ENCODE results near the gene TWIST2.

TWIST2 gene

DNA sequence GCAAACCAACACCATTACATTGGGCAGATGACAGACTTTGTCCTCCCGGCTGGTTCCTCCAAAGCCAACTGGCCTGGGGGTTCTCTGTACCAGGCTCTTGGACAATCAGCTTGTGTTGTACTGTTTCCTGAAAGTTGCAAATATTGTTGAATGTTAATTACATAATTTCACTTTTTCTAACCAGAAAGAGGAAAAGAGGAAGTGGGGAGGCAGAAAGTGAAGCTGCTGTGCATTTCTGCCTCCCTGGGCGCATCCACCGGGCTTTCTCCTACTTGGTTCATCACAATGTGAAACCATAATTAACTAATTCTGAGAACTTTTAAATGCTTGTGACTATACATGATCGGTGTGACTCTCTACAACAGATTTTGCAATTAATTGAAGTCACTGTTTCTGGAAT, 10.1 kb downstream of the TWIST2 start:
- in situ Hi-C loops (cut with MboI; ENCODE audit: low pct_unique_long_range_greater_than_20kb, low sequenced_read_pairs, unreplicated experiment) = no loop called here
- TF ChIP-seq, protein P1, sequence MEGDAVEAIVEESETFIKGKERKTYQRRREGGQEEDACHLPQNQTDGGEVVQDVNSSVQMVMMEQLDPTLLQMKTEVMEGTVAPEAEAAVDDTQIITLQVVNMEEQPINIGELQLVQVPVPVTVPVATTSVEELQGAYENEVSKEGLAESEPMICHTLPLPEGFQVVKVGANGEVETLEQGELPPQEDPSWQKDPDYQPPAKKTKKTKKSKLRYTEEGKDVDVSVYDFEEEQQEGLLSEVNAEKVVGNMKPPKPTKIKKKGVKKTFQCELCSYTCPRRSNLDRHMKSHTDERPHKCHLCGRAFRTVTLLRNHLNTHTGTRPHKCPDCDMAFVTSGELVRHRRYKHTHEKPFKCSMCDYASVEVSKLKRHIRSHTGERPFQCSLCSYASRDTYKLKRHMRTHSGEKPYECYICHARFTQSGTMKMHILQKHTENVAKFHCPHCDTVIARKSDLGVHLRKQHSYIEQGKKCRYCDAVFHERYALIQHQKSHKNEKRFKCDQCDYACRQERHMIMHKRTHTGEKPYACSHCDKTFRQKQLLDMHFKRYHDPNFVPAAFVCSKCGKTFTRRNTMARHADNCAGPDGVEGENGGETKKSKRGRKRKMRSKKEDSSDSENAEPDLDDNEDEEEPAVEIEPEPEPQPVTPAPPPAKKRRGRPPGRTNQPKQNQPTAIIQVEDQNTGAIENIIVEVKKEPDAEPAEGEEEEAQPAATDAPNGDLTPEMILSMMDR (IDR thresholded peaks at IDR 0.05; ENCODE audit: extremely low read depth, insufficient read depth, missing control alignments) = no peak

DNA sequence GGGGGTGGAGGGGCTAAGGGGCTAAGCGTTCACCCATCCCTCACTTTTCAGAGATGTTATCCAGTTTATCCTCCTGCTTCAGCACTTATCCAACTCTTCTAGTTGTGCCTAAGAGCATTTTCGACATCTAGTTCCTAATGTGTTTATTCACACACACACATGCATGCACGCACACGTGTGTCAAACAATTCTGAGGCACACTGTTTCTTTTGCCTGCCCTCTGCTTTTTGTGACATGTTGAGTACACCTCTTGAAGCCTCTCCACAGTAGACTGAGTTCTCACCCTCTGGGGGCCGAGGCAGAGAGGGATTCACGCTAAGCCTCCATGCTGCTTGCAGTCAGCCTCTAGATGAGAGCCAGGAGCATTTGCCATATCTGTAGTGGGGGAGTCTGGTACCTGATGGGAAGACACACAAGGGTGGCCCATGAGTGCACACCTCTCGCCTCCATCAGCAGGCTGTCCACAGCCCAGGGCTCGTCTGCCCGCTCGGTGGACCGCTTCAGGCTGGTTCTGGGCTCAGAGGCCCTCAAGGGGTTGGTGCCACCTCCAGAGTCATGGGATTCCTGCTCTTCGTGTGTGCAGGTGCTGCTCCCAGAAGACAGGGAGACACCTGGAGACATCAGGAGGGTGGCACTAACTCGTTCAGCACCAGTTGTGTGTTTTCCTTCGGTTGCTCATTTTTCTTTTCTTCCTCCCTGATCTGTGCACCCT, 11.9 kb downstream of the TWIST2 start:
- in situ Hi-C loops (cut with MboI; ENCODE audit: low pct_unique_long_range_greater_than_20kb, low sequenced_read_pairs, unreplicated experiment) = no loop called here
- TF ChIP-seq, protein P1 (IDR thresholded peaks at IDR 0.05; ENCODE audit: extremely low read depth, insufficient read depth, missing control alignments) = no peak
- no peak for DNase-seq (ENCODE audit: low spot score)

More for the DNA sequence above, 10.1 kb downstream of the TWIST2 start:
- no peak for DNase-seq (ENCODE audit: low spot score)

DNA sequence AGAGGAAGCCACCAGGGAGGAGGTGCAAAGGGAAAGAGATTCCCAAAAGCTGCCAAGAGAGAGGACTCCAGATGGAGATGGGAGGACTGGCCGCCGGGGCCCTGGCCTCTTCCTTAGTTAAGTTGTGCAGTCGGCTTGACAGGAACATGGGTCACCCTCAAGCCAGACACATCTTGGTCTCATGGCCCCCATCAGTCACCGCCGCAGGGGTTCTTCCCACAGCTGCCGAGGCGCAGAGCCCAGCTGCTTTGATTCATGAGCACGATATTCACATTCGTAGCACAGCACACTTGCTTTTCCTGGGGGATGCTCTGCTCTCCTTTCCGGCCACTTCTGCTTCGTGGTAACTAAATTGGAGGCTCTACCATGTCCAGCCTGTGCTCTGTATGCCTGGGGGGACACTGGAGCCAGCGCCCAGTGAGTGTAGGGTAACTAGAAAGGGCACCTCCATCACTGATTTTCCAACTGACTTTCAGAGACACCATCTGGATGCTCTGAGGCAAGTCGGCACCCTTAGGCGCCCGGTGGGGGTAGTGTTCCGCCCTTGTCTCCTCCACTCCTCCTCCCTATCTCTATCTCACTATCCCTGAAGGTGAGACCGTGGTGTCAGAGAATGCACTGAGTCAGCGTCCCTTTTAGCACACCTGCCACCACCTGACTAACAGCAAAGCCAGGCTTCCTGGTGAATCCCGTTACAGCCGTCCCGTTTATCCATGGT, 13.3 kb downstream of the TWIST2 start:
- in situ Hi-C loops (cut with MboI; ENCODE audit: low pct_unique_long_range_greater_than_20kb, low sequenced_read_pairs, unreplicated experiment) = no loop called here
- TF ChIP-seq, protein P1 (IDR thresholded peaks at IDR 0.05; ENCODE audit: extremely low read depth, insufficient read depth, missing control alignments) = no peak
- no peak for DNase-seq (ENCODE audit: low spot score)

DNA sequence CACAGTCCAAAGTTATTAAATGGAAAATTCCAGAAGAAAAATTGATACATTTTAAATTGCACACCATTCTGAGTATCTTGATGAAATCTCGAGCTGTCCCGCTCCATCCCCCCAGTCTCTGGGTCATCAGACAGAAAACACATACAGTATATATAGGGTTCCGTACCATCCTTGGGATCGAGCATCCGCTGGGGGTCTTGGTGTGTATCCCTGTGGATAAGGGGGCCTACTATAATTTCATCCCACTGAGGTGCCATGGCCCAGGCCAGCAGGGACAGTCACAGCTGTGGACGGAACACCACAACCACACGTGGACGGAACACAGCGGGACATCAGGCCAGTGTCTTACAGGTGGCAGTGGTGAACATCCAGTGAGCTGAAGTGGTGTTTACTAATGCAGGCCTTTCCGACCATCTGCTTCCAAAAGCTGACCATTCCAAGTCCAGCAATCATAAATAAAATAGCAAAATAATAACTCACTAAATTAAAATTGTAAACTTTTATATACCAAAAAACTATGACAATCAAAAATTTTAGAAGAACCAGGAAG, 14.0 kb downstream of the TWIST2 start:
- TF ChIP-seq, protein P1 (IDR thresholded peaks at IDR 0.05; ENCODE audit: extremely low read depth, insufficient read depth, missing control alignments) = no peak
- in situ Hi-C loops (cut with MboI; ENCODE audit: low pct_unique_long_range_greater_than_20kb, low sequenced_read_pairs, unreplicated experiment) = no loop called here

DNA sequence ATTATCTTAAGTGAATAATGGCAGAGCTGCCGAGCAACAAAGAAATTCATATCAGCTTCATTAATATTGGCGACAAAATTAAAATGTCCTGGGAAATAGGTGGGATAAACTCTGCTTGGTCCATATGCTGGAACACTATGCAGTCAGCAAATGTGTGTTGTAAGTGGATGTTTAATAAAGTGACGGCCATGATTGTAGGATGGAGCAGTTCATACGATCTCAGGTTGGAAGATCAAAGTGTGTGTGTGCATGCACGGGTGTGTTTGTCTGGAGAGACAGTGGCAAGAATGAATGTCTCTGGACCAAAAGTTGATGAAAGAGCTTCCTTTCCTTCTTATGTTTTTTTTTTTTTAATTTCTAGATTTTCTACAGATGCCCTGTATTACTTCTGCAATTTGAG, 14.8 kb downstream of the TWIST2 start:
- in situ Hi-C loops (cut with MboI; ENCODE audit: low pct_unique_long_range_greater_than_20kb, low sequenced_read_pairs, unreplicated experiment) = no loop called here

More for the DNA sequence above, 14.0 kb downstream of the TWIST2 start:
- DNase-seq (ENCODE audit: low spot score) = no peak

DNA sequence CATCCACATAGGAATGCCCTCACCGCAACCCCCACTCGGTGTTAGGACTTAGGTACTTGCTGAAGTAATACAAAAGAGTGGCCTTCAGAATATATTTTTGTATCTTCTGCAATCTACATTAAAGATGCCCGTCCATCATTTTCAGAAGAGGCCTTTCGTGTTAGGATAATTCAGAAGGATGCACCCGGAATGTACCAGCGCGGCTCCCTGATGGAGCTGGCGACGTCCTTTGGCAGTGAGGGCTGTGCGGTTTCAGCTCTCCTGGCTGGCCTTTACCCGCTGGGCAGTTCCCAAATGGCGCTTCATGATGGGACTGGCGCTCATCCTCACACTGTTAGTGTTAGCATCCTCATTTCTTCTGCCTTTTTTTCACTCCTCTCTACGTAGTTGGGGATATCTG, 15.3 kb downstream of the TWIST2 start:
- TF ChIP-seq, protein P1 (IDR thresholded peaks at IDR 0.05; ENCODE audit: extremely low read depth, insufficient read depth, missing control alignments) = no peak
- in situ Hi-C loops (cut with MboI; ENCODE audit: low pct_unique_long_range_greater_than_20kb, low sequenced_read_pairs, unreplicated experiment) = no loop called here
- no peak for DNase-seq (ENCODE audit: low spot score)

More for the DNA sequence above, 14.8 kb downstream of the TWIST2 start:
- TF ChIP-seq, protein P1 (IDR thresholded peaks at IDR 0.05; ENCODE audit: extremely low read depth, insufficient read depth, missing control alignments) = no peak
- no peak for DNase-seq (ENCODE audit: low spot score)
